HG02798 (cell line): ENCODE data around the gene PCDHB9.
"Not testable (repeated sequence)": the region's sequence is repeated elsewhere in the genome, so short reads cannot be mapped to it uniquely, and the experiment has no call there.

Experiments
- ATAC-seq: cut with Tn5 transposase; IDR thresholded peaks from one replicate; pipeline ENCODE4 v1.9.1; 2021; ENCODE audit warnings: mild to moderate bottlenecking; ENCODE audit not compliant: unreplicated experiment, poor library complexity

Gene PCDHB9

GRCh38 chr5:141184117-141184855, 2.7 kb upstream of the PCDHB9 start:
- ATAC-seq: not testable (repeated sequence)

GRCh38 chr5:141188682-141189081, 1.7 kb downstream of the PCDHB9 start:
- not testable (repeated sequence) for ATAC-seq

- not testable (repeated sequence) for ATAC-seq
Measured at GRCh38 chr5:141189131-141189530, 2.2 kb downstream of the PCDHB9 start.

GRCh38 chr5:141192110-141192725, 5.3 kb downstream of the PCDHB9 start, which contains the start of gene PCDHB10:
Gene PCDHB10, plus strand, starts transcription at chr5:141192353. Its CDS starts 200 bp downstream, at chr5:141192553.
- no peak for ATAC-seq

GRCh38 chr5:141194332-141194731, 7.4 kb downstream of the PCDHB9 start:
- not testable (repeated sequence) for ATAC-seq

- ATAC-seq: no peak
Measured at GRCh38 chr5:141196363-141196762, 9.4 kb downstream of the PCDHB9 start.

- ATAC-seq: no peak
Measured at GRCh38 chr5:141199359-141200235, 12.6 kb downstream of the PCDHB9 start, which contains the start of gene PCDHB11. Gene PCDHB11, plus strand, starts transcription at chr5:141199627. Its CDS starts 148 bp downstream, at chr5:141199775.

- ATAC-seq: not testable (repeated sequence)
Measured at GRCh38 chr5:141201126-141201525, 14.2 kb downstream of the PCDHB9 start.

GRCh38 chr5:141201646-141202045, 14.7 kb downstream of the PCDHB9 start:
- not testable (repeated sequence) for ATAC-seq

GRCh38 chr5:141208478-141208877, 21.5 kb downstream of the PCDHB9 start, which contains the start of gene PCDHB12:
Gene PCDHB12, plus strand, starts transcription at chr5:141208719. Its CDS starts 189 bp downstream, at chr5:141208908.
- no peak for ATAC-seq

GRCh38 chr5:141210281-141210680, 23.3 kb downstream of the PCDHB9 start:
- ATAC-seq: not testable (repeated sequence)

GRCh38 chr5:141210849-141211248, 23.9 kb downstream of the PCDHB9 start:
- ATAC-seq: not testable (repeated sequence)

- not testable (repeated sequence) for ATAC-seq
Measured at GRCh38 chr5:141213656-141214339, 26.8 kb downstream of the PCDHB9 start, which contains the start of gene PCDHB13. Gene PCDHB13, plus strand, starts transcription at chr5:141213919. Its CDS starts 205 bp downstream, at chr5:141214124.

GRCh38 chr5:141214583-141214982, 27.6 kb downstream of the PCDHB9 start:
- not testable (repeated sequence) for ATAC-seq

- ATAC-seq: not testable (repeated sequence)
Measured at GRCh38 chr5:141215504-141215903, 28.5 kb downstream of the PCDHB9 start.

GRCh38 chr5:141216035-141216434, 29.1 kb downstream of the PCDHB9 start:
- not testable (repeated sequence) for ATAC-seq

GRCh38 chr5:141223112-141223783, 36.3 kb downstream of the PCDHB9 start, which contains the start of gene PCDHB14:
Gene PCDHB14, plus strand, starts transcription at chr5:141223343. Its CDS starts 163 bp downstream, at chr5:141223506.
- no peak for ATAC-seq

GRCh38 chr5:141224844-141225243, 37.9 kb downstream of the PCDHB9 start:
- ATAC-seq: not testable (repeated sequence)

- ATAC-seq: not testable (repeated sequence)
Measured at GRCh38 chr5:141225421-141225820, 38.5 kb downstream of the PCDHB9 start.
